ENCODE measurements around the gene SRR.

SRR gene

DNA sequence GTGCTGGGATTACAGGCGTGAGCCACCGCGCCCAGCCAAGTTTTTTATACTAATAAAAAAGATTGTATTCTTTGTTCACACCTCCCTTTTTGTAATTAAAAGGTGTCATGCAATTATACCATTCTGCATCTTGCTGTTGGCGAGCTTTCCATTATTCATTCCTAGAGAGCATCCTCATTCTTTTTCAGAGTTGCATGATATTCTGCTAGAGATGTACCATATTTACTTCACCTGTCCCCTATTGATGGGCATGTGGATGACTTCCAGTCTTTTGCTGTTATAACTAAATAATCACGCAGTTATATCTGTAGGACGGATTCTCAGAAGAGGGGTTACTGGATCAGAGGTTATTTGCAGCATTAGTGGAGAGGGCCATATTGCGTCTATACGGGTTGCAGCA lies 50.6 kb downstream of the SRR start:
- no peak overlapping the region for H3K4me3 ChIP-seq (ENCODE audit: low read depth, low read length)

GRCh38 chr17:2357237-2357636 lies 53.5 kb downstream of the SRR start:
- H3K4me3 ChIP-seq (ENCODE audit: low read depth, low read length) = no peak overlapping the region
- DNase-seq (ENCODE audit: low read depth, low spot score) = no peak
- in situ Hi-C loops (cut with HindIII; ENCODE audit: low sequenced_read_pairs) = no loop called here
- TF ChIP-seq, protein P1, sequence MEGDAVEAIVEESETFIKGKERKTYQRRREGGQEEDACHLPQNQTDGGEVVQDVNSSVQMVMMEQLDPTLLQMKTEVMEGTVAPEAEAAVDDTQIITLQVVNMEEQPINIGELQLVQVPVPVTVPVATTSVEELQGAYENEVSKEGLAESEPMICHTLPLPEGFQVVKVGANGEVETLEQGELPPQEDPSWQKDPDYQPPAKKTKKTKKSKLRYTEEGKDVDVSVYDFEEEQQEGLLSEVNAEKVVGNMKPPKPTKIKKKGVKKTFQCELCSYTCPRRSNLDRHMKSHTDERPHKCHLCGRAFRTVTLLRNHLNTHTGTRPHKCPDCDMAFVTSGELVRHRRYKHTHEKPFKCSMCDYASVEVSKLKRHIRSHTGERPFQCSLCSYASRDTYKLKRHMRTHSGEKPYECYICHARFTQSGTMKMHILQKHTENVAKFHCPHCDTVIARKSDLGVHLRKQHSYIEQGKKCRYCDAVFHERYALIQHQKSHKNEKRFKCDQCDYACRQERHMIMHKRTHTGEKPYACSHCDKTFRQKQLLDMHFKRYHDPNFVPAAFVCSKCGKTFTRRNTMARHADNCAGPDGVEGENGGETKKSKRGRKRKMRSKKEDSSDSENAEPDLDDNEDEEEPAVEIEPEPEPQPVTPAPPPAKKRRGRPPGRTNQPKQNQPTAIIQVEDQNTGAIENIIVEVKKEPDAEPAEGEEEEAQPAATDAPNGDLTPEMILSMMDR (IDR thresholded peaks at IDR 0.05; ENCODE audit: low read depth, low read length) = no peak

More for the DNA sequence above, 50.6 kb downstream of the SRR start:
- TF ChIP-seq, protein P1 (IDR thresholded peaks at IDR 0.05; ENCODE audit: low read depth, low read length) = no peak
- in situ Hi-C loops (cut with HindIII; ENCODE audit: low sequenced_read_pairs) = no loop called here
- no peak for DNase-seq (ENCODE audit: low read depth, low spot score)

GRCh38 chr17:2357931-2358434 lies 54.2 kb downstream of the SRR start:
- no peak for DNase-seq (ENCODE audit: low read depth, low spot score)
- H3K4me3 ChIP-seq (ENCODE audit: low read depth, low read length) = no peak overlapping the region
- TF ChIP-seq, protein P1 (IDR thresholded peaks at IDR 0.05; ENCODE audit: low read depth, low read length) = no peak
- in situ Hi-C loops (cut with HindIII; ENCODE audit: low sequenced_read_pairs) = no loop called here

- TF ChIP-seq, protein P1 (IDR thresholded peaks at IDR 0.05; ENCODE audit: low read depth, low read length) = no peak
- in situ Hi-C loops (cut with HindIII; ENCODE audit: low sequenced_read_pairs) = no loop called here
- H3K4me3 ChIP-seq (ENCODE audit: low read depth, low read length) = no peak overlapping the region
- no peak for DNase-seq (ENCODE audit: low read depth, low spot score)
Observed at GRCh38 chr17:2361010-2361760, 57.4 kb downstream of the SRR start.

DNA sequence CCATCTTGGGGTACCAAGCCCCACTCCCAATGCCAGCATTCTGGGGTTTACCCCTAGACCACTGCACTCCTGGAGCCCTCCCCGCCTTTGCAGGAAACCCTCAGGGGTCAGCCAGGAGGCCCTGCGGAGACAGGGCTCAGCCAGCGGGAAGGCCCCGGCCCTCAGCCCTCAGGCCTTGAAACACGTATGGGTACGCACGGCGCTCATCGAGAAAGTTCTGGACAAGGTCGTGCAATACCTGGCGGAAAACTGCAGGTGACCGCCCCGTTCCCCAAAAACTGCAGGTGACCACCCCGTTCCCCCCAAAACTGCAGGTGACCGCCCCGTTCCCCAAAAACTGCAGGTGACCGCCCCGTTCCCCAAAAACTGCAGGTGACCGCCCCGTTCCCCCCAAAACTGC lies 58.3 kb downstream of the SRR start:
- DNase-seq (ENCODE audit: low read depth, low spot score) = no peak
- in situ Hi-C loops (cut with HindIII; ENCODE audit: low sequenced_read_pairs) = no loop called here
- H3K4me3 ChIP-seq (ENCODE audit: low read depth, low read length) = no peak overlapping the region
- TF ChIP-seq, protein P1 (IDR thresholded peaks at IDR 0.05; ENCODE audit: low read depth, low read length) = no peak

DNA sequence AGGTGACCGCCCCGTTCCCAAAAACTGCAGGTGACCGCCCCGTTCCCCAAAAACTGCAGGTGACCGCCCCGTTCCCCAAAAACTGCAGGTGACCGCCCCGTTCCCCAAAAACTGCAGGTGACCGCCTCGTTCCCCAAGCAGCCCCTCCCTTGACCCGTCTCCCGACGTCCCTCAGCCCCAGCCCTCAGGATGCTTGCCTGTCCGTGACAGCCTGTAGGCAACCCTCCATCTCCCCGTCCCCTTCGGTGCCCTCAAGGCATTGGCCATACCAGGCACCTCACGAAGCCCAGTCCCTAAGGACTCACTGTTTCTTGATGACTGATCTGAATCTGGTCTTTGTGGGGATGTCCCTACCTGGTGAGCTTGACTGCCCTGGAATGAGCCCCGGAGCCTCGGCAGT lies 58.7 kb downstream of the SRR start:
- no peak for DNase-seq (ENCODE audit: low read depth, low spot score)
- H3K4me3 ChIP-seq (ENCODE audit: low read depth, low read length) = no peak overlapping the region
- in situ Hi-C loops (cut with HindIII; ENCODE audit: low sequenced_read_pairs) = no loop called here
- TF ChIP-seq, protein P1 (IDR thresholded peaks at IDR 0.05; ENCODE audit: low read depth, low read length) = no peak

All from astrocyte of the spinal cord (primary cell).